ENCODE results near the gene PSMD1.

DNA sequence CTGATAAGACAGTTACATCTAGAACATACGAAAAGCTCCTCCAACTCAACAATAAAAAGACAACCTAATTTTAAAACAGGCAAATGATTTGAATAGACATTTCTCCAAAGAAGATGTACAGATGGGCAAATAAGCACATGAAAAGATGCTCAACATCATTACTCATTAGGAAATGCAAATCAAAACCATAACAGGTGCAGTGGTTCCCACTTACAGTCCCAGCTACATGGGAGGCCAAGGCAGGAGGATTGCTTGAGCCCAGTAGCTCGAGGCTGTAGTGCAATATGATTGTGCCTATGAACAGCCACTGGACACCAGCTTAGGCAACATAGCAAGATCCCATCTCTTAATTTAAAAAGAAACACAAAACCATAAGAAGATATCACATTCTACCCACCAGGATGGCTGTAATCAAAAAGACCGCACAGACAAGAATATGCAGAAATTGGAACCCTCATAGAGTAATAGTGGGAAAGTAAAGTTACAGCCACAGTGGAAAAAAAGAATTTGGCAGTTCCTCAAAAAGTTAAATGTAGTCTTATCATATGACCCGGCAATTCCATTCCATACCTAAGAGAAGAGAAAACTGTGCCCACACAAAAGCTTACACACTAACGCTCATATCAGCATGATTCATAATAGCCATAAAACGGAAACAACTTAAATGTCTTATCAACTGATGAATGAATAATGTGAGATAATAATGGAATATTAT, 111.2 kb downstream of the PSMD1 start:
- TF ChIP-seq, protein P1, sequence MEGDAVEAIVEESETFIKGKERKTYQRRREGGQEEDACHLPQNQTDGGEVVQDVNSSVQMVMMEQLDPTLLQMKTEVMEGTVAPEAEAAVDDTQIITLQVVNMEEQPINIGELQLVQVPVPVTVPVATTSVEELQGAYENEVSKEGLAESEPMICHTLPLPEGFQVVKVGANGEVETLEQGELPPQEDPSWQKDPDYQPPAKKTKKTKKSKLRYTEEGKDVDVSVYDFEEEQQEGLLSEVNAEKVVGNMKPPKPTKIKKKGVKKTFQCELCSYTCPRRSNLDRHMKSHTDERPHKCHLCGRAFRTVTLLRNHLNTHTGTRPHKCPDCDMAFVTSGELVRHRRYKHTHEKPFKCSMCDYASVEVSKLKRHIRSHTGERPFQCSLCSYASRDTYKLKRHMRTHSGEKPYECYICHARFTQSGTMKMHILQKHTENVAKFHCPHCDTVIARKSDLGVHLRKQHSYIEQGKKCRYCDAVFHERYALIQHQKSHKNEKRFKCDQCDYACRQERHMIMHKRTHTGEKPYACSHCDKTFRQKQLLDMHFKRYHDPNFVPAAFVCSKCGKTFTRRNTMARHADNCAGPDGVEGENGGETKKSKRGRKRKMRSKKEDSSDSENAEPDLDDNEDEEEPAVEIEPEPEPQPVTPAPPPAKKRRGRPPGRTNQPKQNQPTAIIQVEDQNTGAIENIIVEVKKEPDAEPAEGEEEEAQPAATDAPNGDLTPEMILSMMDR (IDR thresholded peaks at IDR 0.05) = no peak
- no peak for TF ChIP-seq POLR2A (IDR thresholded peaks at IDR 0.05)

All from adrenal gland (tissue), 5 donors.